Endometrium (tissue), 2 donors: Measurements from ENCODE around the gene ADORA1.

Experiments
- FAIRE-seq: peaks from 2 replicates; lab custom pipeline; 2012; peaks lifted over from hg19 to GRCh38; lab: Jason Lieb, UNC
- donor health status: control.
- donor health status: control.

Gene ADORA1

GRCh38 chr1:203174324-203174985 is 46.9 kb downstream of the ADORA1 start:
- FAIRE-seq, result no peak

GRCh38 chr1:203175237-203175826 is 47.8 kb downstream of the ADORA1 start, which contains the start of gene MYBPH:
Gene MYBPH (minus strand): TSS chr1:203175826. CDS start chr1:203175755, 71 bp downstream.
- no peak for FAIRE-seq

- no peak for FAIRE-seq
These were observed 48.3 kb downstream of the ADORA1 start for GRCh38 chr1:203175827-203176241.

- FAIRE-seq, result no peak
These were observed 48.9 kb downstream of the ADORA1 start for GRCh38 chr1:203176273-203177035.

- FAIRE-seq, result no peak
These were observed 49.5 kb downstream of the ADORA1 start for GRCh38 chr1:203177036-203177405.

GRCh38 chr1:203177470-203178039 is 50.0 kb downstream of the ADORA1 start:
- FAIRE-seq, result no peak

GRCh38 chr1:203178083-203178482 is 50.6 kb downstream of the ADORA1 start:
- FAIRE-seq, result no peak

GRCh38 chr1:203178821-203179666 is 51.5 kb downstream of the ADORA1 start:
- no peak for FAIRE-seq

- no peak for FAIRE-seq
These were observed 52.1 kb downstream of the ADORA1 start for GRCh38 chr1:203179667-203180005.

- no peak for FAIRE-seq
These were observed 53.2 kb downstream of the ADORA1 start for GRCh38 chr1:203180611-203181330.

GRCh38 chr1:203181586-203182386 is 54.3 kb downstream of the ADORA1 start:
- no peak for FAIRE-seq

- FAIRE-seq, result no peak
These were observed 54.9 kb downstream of the ADORA1 start for GRCh38 chr1:203182387-203182953.

- no peak for FAIRE-seq
These were observed 56.3 kb downstream of the ADORA1 start for GRCh38 chr1:203183828-203184227.

GRCh38 chr1:203184467-203184866 is 56.9 kb downstream of the ADORA1 start:
- FAIRE-seq, result no peak

- no peak for FAIRE-seq
These were observed 57.5 kb downstream of the ADORA1 start for GRCh38 chr1:203185061-203185461.

- no peak for FAIRE-seq
These were observed 58.1 kb downstream of the ADORA1 start for GRCh38 chr1:203185585-203185984.

- FAIRE-seq, result no peak
These were observed 58.5 kb downstream of the ADORA1 start for GRCh38 chr1:203186091-203186445.

GRCh38 chr1:203186446-203187303 is 59.1 kb downstream of the ADORA1 start, which contains the start of gene CHI3L1:
Gene CHI3L1 (minus strand): TSS chr1:203186704. CDS start chr1:203186623, 81 bp downstream.
- FAIRE-seq, result no peak

- FAIRE-seq, result no peak
These were observed 59.8 kb downstream of the ADORA1 start for GRCh38 chr1:203187304-203187685.
